NK-92 (cell line): ENCODE measurements around the gene NANP.
"Not testable (repeated sequence)": the region's sequence is repeated elsewhere in the genome, so short reads cannot be mapped to it uniquely, and the experiment has no call there.

Experiments
- DNase-seq: peaks from one replicate; lab custom pipeline; 2025; ENCODE audit not compliant: unreplicated experiment; lab: John Stamatoyannopoulos, UW

The NANP gene, protein sequence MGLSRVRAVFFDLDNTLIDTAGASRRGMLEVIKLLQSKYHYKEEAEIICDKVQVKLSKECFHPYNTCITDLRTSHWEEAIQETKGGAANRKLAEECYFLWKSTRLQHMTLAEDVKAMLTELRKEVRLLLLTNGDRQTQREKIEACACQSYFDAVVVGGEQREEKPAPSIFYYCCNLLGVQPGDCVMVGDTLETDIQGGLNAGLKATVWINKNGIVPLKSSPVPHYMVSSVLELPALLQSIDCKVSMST

GRCh38 chr20:25623736-25624499 lies at the start of gene NANP:
TSS of gene NANP (minus strand) at chr20:25624014. CDS start at chr20:25623948, 66 bp downstream.
- peak; percentile 23 for DNase-seq

DNA sequence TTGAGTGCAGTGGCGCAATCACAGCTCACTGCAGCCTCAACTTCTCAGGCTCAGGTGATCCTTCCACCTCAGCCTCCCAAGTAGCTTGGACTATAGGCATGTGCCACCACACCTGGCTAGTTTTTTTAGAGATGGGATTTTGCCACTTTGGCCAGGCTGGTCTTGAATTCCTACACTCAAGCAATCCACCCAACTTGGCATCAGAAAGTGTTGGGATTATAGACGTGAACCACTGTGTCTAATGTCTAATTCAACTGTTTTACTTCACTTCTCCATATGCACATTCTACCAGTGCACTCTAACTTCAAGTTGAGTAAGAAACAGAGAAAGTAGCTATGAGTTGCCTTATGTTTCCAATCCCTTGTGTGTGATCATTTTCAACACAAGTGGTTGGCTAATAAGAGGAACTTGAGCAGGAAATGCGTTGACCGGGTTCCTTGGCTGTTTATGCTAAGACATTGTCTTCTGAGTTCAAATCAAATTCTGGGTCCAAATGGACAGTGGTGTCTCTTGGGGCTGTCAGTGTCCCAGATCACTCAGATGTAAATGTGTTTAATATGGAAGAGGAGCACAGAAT lies 48.9 kb upstream of the NANP start:
- no peak for DNase-seq

- no peak for DNase-seq
These were observed 46.1 kb upstream of the NANP start for GRCh38 chr20:25669826-25670422.

GRCh38 chr20:25668446-25668845 lies 44.6 kb upstream of the NANP start:
- no peak for DNase-seq

DNA sequence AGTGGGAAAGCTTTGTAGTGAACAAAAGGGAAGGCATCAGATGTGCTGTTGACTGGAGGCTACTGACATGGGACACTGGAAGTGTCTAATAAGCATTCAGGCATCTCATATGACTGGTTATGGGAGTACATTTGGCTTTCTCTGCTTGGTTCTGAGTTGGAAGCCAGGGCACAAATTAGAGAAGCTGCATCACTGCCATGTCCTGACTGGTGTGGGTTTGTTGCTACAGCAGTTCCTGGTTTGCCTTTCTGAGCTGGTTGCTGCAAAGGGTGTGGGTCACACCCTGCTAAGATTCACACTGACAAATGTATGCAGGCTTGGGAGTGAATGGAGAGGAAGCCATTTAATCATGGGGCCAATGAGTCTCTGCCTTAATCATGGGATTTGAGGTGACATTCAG lies 36.2 kb upstream of the NANP start:
- no peak for DNase-seq

GRCh38 chr20:25654487-25654886 lies 30.7 kb upstream of the NANP start:
- no peak for DNase-seq

DNA sequence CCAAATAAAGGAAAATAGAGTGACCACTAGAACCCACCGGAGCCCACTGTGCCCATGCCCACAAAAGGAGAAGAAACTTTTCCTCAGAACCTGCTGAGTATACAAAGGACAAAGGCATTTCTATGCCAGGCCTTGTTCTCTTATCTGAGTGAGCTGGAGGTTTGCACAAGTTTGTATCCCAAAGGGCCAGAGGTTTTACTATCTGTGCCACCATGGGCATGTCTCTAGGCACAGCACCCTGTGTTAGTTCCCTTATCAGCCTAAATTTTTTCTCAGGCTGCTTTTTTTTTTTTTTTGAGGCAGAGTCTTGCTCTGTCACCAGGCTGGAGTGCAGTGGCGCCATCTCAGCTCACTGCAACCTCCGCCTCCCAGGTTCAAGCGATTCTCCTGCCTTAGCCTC lies 29.1 kb upstream of the NANP start:
- not testable (repeated sequence) for DNase-seq

- no peak for DNase-seq
These were observed 21.0 kb upstream of the NANP start for GRCh38 chr20:25644814-25645213.

GRCh38 chr20:25643716-25644115 lies 19.9 kb upstream of the NANP start:
- DNase-seq, result no peak

DNA sequence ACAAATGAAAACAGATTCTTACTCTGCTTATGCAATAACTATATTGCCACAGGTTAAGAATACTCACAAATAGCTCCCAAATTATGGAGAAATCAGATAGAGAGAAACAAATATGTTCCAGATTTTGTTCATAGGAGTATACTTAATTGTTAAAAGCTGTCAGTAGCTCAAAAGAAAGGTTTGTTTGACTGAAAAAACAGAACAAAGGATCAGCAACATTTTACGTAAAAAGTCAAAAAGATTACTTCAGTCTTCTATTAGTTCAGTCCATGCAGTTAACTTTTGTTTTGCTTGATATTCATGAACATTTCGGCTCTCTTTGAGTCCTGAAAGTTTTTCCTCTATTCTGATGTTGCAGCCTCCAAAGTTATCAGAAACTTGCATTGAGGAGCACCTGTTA lies 13.4 kb upstream of the NANP start:
- no peak for DNase-seq

DNA sequence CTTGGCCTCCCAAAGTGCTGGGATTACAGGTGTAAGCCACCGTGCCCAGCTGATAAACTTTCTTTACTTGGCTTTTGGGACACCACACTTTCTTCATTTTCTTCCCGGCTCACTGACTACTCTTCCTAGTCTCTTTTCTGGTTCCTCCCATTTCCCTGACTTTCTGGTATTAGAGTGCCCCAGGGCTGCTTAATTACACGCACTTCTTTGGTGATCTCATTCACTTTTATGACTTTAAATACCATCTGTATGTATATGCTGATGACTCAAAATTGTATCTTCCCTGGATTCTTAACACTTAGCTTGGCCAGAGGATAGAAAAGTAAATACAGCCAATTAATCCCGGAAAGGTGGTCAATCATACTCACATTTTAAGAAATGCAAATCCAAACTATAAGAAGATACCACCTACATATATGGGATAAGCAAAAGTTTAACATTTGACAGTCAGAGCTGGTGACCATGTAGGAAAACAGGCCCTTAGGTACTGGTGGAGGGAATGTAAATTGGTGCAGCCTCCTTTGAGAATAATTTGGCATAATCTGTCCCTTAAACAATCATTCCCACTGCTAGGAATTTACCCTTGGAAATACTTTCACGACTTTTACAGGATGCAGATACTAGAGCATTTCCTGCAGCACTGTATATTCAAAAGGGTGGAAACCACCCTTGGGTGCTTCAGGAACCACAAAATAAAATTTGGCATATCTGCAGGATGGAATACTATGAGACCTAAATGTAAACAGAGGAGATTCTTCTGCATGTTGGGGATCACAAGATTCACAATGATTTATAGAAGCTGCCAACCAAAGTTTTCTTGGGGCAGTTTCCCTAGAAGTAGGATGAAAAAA lies 9.4 kb upstream of the NANP start:
- no peak for DNase-seq

DNA sequence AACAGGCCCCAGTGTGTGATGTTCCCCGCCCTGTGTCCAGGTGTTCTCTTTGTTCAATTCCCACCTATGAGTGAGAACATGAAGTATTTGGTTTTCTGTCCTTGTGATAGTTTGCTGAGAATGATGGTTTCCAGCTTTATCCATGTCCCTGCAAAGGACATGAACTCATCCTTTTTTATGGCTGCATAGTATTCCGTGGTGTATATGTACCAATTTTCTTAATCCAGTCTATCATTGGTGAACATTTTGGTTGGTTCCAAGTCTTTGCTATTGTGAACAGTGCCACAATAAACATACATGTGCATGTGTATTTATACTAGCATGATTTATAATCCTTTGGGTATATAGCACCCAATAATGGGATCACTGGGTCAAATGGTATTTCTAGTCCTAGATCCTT lies 6.8 kb upstream of the NANP start:
- DNase-seq, result not testable (repeated sequence)

DNA sequence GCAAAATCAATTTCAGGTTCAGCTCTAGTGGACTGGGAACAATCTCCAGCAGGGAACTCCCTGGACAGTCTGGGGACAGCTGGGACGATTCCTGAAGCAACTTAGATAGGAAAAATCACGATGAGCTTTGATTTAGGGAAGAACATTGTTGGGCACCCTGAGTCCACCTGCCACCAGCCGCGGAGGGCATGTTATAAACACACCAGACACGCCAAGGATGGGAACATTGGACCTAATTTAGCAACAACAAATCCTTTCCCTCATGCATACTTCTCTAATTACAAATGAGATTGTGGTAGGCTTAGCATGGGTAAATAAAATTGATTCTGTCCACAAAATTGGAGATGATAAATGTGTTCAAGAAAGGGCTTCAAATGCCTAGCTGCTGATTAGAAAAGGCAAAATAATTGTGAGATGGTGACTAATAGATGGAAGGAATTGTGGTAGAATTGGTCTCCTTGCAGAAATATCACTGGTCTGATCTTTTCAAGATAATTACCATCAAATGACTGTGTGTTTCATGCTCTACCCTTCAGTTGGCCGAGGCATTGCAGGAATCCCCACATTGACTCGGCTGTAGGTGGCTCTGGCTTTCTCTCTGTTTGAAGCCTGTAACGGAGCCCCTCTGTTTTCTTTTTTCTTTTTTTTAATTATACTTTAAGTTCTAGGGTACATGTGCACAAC lies 6.1 kb upstream of the NANP start:
- no peak for DNase-seq

DNA sequence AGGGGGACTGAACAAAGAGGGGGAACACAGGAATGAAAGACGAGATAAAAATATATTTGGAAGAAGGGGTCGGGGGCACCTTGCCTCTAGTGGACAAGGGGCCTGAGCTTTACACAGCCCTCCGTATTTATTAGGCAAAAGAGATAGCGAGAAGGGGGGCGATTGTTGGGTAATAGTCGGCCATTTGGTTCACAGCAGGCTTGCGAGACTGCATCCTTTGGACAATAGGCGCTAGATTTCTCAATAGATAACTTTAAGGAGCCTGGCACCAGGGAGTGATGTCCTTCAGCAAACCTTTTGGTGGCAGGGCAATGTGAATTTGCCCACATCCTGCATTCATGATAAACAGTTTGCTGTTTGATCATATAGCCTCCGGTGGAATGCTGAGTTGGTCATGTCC lies 3.0 kb upstream of the NANP start:
- DNase-seq, result no peak

DNA sequence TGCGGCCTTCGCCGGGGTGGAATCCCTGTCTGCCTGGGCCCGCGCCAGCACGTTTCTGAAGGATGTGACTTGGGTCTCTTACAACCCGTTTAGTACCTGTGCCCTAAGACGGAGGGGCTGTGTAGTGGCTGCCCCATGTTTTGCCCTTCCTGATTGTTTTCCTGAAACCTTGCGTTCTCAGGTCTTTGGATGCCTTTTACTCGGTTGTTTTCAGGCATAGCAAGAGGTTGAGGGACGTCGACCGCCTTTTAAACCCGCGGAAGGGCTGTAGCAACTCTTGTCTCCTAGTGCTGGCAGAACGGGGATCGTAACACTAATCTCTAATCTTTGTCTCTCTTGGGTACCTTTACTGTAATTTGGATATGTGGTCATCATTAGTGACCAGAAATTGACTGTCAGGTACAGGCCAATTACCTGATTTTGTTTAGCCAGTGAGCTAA lies 706 bp upstream of the NANP start:
- no peak for DNase-seq

- no peak for DNase-seq
These were observed 534 bp downstream of the NANP start for GRCh38 chr20:25623225-25623735.

DNA sequence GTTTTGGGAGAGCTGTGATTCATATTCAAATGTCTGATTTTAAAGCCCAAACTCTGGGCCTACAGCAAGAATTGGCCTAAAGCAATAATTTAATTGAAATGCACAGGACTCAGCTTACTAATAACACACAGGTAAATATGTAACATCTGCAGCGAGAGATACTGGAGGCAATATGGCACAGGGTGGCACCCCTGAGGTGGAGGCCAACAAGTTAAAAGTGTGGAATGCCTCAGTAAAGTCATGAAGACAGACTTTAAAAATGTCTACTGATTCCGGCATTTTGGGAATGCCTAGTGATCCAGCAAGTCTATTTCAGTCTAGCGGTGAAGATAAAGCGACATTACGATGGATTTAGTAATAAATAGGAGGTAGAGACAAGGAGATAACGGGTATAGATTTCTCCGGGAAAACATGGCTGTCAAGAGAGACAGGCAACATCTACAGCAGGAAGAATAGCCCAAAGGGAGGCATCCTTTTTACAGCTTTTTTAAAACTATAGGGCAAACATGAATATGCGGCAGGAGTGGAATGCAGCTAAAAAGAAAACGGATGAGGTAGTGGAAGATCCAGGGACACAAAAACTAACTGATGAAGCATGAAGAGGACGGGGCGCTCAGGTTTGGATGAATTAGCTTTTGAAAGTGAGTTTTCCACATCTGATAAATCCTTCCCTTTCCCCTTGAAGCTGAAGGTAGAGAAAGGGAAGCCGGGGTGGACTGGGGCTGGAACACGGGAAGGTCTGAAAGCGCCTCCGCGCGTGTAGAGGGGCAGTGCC lies 1.2 kb downstream of the NANP start:
- DNase-seq, result no peak

DNA sequence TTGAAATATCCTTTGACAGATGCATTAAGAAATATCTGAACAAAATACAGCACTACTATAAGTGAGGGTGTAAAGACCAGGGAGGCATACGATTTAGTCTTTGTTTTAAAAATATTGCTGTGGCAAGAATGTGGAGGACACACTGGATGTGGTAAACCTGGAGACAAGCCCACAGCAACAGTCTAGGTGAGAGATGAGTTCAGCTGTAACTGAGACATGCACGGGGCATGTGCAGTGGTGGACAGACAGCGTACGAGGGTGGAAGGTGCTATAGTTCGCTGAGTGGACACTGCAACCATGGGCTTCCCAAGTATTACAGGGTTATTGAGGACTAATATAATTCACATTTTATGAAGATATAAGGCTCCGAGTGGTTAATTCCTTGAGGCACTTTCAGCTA lies 1.8 kb downstream of the NANP start:
- DNase-seq, result no peak

DNA sequence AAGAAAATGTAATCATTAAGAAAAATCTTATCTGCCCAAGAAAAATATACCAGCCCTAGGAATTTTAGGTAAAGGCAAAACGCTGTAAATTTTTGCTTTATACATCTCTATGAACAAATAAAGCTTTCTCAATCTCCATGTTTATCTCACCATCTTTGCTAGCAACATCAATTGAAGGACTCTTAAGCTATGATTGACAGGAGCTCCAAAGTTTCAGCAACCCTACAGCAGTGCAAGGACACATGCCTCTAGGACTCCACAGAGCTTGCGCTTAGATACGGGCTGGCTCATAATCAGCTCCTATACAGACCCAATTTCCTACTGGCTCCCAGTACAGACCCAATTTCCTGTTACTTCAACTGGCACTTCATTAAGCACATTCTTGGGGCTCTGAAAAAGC lies 4.3 kb downstream of the NANP start:
- no peak for DNase-seq
